ENCODE measurements around the gene UBALD2. TPM values are rescaled to one million over a fixed set of nuclear protein-coding genes. Genes with fewer than 3 reads are reported as not detected.
"Not testable (repeated sequence)": the region's sequence is repeated elsewhere in the genome, so short reads cannot be mapped to it uniquely, and the experiment has no call there.

Gene UBALD2
- total RNA-seq, 4 donors from 2014 or later = 6.1 to 8.8 (median 8.4) TPM

DNA sequence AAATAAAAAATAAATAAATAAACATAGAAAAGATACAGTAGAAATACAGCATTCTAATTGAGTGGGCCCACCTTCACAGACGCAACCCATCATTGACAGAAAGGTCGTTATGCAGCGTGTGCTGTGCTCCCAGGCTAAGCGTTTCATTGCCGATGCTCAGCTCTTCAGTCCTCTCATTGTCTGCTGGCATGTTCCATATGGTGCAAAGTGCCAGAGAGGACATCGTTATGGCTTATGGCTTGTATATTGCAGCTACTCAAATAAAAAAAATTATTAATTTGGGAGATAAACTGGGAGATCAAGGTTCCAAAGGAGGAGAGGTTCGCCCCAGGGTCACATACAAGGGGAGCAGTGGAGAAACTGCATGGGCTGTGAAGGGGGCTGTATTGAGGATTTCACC lies 11.3 kb upstream of the UBALD2 start:
- peaks cover 0 to 20% (median 5%) of the 10 kb centered on the region in 3 donors for H3K4me1 ChIP-seq
- H3K27ac ChIP-seq = no peak overlapping the region
- no peaks in the 10 kb centered on the region for H3K9me3 ChIP-seq
- TF ChIP-seq POLR2A (IDR thresholded peaks at IDR 0.05) = no peak
- TF ChIP-seq, protein P1, sequence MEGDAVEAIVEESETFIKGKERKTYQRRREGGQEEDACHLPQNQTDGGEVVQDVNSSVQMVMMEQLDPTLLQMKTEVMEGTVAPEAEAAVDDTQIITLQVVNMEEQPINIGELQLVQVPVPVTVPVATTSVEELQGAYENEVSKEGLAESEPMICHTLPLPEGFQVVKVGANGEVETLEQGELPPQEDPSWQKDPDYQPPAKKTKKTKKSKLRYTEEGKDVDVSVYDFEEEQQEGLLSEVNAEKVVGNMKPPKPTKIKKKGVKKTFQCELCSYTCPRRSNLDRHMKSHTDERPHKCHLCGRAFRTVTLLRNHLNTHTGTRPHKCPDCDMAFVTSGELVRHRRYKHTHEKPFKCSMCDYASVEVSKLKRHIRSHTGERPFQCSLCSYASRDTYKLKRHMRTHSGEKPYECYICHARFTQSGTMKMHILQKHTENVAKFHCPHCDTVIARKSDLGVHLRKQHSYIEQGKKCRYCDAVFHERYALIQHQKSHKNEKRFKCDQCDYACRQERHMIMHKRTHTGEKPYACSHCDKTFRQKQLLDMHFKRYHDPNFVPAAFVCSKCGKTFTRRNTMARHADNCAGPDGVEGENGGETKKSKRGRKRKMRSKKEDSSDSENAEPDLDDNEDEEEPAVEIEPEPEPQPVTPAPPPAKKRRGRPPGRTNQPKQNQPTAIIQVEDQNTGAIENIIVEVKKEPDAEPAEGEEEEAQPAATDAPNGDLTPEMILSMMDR (IDR thresholded peaks at IDR 0.05) = no peak
- no peak for TF ChIP-seq EP300 (IDR thresholded peaks at IDR 0.05)
- TF ChIP-seq POLR2AphosphoS5 (IDR thresholded peaks at IDR 0.05) = no peak
- no peak for ATAC-seq
- H3K27me3 ChIP-seq = peaks cover 66% of the 10 kb centered on the region
- 61 to 69% methylated on average over 4 to 7 of the region's 7 CpGs for WGBS, 2 donors (ENCODE audit: low coverage in 1 of 2)
- no peak overlapping the region for H3K4me3 ChIP-seq
- no peaks in the 10 kb centered on the region for H3K36me3 ChIP-seq

DNA sequence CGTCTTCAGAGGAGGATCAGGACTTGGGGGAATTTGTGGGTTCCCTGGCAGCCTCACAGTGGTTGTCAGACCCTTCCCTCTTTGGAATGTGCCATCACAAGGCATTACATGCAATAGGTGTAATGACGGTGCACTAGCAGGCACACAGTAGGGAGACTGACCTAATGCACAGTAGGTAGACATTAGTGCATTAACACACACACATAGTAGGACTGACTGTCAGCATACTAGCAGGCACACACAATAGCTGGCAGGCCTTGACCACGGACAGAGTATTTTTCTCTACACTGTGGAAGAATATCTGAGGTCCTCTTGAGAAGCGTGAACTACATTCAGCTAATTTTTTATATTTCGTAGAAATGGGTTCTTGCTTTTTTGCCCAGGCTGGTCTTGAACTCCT lies 10.9 kb upstream of the UBALD2 start:
- ATAC-seq = no peak
- H3K36me3 ChIP-seq = no peaks in the 10 kb centered on the region
- H3K27ac ChIP-seq = no peak overlapping the region
- WGBS, 2 donors (ENCODE audit: low coverage in 1 of 2) = 60 to 74% methylated on average over 1 to 4 of the region's 5 CpGs
- H3K4me3 ChIP-seq = no peak overlapping the region
- H3K9me3 ChIP-seq = no peaks in the 10 kb centered on the region
- peaks cover 62% of the 10 kb centered on the region for H3K27me3 ChIP-seq
- no peak for TF ChIP-seq POLR2AphosphoS5 (IDR thresholded peaks at IDR 0.05)
- H3K4me1 ChIP-seq = peaks cover 0 to 20% (median 5%) of the 10 kb centered on the region in 3 donors

GRCh38 chr17:76255801-76256429 lies 9.2 kb upstream of the UBALD2 start:
- Histone ChIP-seq H3K27ac (no peak overlapping the region), H3K4me1 (peaks cover 0 to 20% (median 5%) of the 10 kb centered on the region in 3 donors), H3K36me3 (no peaks in the 10 kb centered on the region), H3K9me3 (no peaks in the 10 kb centered on the region), H3K27me3 (peaks cover 48% of the 10 kb centered on the region), H3K4me3 (no peak overlapping the region)
- 63 to 100% methylated on average over 1 to 3 of the region's 6 CpGs for WGBS, 2 donors (ENCODE audit: low coverage in 1 of 2)
- no peak for TF ChIP-seq POLR2AphosphoS5 (IDR thresholded peaks at IDR 0.05)
- TF ChIP-seq, protein P1 (IDR thresholded peaks at IDR 0.05) = no peak
- TF ChIP-seq POLR2A (IDR thresholded peaks at IDR 0.05) = no peak
- no peak for TF ChIP-seq EP300 (IDR thresholded peaks at IDR 0.05)
- ATAC-seq = no peak

DNA sequence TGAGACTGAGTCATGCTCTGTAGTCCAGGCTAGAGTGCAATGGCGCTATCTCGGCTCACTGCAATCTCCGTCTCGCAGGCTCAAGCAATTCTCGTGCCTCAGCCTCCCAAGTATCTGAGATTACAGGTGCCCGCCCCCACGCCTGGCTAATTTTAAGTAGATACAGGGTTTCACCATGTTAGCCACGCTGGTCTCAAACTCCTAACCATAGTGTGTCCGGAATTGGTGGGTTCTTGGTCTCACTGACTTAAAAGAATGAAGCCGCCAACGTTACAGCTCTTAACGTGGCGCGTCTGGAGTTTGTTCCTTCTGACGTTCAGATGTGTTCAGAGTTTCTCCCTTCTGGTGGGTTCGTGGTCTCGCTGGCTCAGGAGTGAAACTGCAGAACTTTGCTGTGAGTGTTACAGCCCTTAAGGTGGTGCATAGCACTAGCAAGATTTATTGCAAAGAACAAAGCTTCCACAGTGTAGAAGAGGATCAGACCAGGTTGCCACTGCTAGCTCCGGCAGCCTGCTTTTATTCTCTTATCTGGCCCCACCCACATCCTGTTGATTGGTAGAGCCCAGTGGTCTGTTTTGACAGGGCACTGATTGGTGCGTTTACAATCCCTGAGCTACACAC lies 8.6 kb upstream of the UBALD2 start:
- not testable (repeated sequence) for H3K4me3 ChIP-seq

GRCh38 chr17:76260220-76260619 lies 4.9 kb upstream of the UBALD2 start:
- WGBS, 2 donors (ENCODE audit: low coverage in 1 of 2) = 87 to 93% methylated on average over 7 of the region's 7 CpGs
- no peak overlapping the region for H3K4me3 ChIP-seq
- H3K27ac ChIP-seq = peak overlapping the region in 1 of 4 donors; percentile 45
- H3K36me3 ChIP-seq = no peaks in the 10 kb centered on the region
- no peak for ATAC-seq
- peaks cover 0 to 25% (median 3%) of the 10 kb centered on the region in 3 donors for H3K4me1 ChIP-seq
- H3K27me3 ChIP-seq = peaks cover 7% of the 10 kb centered on the region
- H3K9me3 ChIP-seq = no peaks in the 10 kb centered on the region
- TF ChIP-seq EP300 (IDR thresholded peaks at IDR 0.05) (no peak), POLR2A (IDR thresholded peaks at IDR 0.05) (no peak), POLR2AphosphoS5 (IDR thresholded peaks at IDR 0.05) (no peak)
- TF ChIP-seq, protein P1 (IDR thresholded peaks at IDR 0.05) = no peak

More for the DNA sequence above, 8.6 kb upstream of the UBALD2 start:
- H3K36me3 ChIP-seq, H3K27ac ChIP-seq, ATAC-seq, H3K9me3 ChIP-seq: not testable (repeated sequence)
- peaks cover 42% of the 10 kb centered on the region for H3K27me3 ChIP-seq
- H3K4me1 ChIP-seq = peaks cover 0 to 19% (median 5%) of the 10 kb centered on the region in 3 donors
- whole genome bisulfite sequencing, 2 donors (ENCODE audit: low coverage in 1 of 2) = 76 to 86% methylated on average over 9 to 12 of the region's 19 CpGs

GRCh38 chr17:76260669-76261068 lies 4.5 kb upstream of the UBALD2 start:
- ATAC-seq = no peak
- Histone ChIP-seq H3K36me3 (no peaks in the 10 kb centered on the region), H3K4me1 (peaks cover 0 to 25% (median 3%) of the 10 kb centered on the region in 3 donors), H3K27me3 (peaks cover 4% of the 10 kb centered on the region), H3K27ac (no peak overlapping the region), H3K4me3 (no peak overlapping the region), H3K9me3 (no peaks in the 10 kb centered on the region)
- 73 to 84% methylated on average over 4 to 5 of the region's 5 CpGs for WGBS, 2 donors (ENCODE audit: low coverage in 1 of 2)
- TF ChIP-seq, protein P1 (IDR thresholded peaks at IDR 0.05) = no peak
- TF ChIP-seq EP300 (IDR thresholded peaks at IDR 0.05) = no peak
- TF ChIP-seq POLR2AphosphoS5 (IDR thresholded peaks at IDR 0.05) = no peak
- TF ChIP-seq POLR2A (IDR thresholded peaks at IDR 0.05) = no peak
